Neural progenitor cell (in vitro differentiated cells): ENCODE results near the gene CXCL6. TPM values are rescaled to one million over a fixed set of nuclear protein-coding genes. Genes with fewer than 3 reads are reported as not detected.

Experiments used
- DNase-seq: peaks from one replicate; pipeline ENCODE4 v3.0.0-alpha.2; 2016; ENCODE audit warnings: low spot score
- H2AFZ ChIP-seq: fragments of 200-600 bp; sonication (generic); replicated peaks from 2 replicates; pipeline ENCODE4 v1.6.1; 2016; ENCODE audit warnings: antibody characterized with exemption
- H3F3A ChIP-seq: fragments of 200-600 bp; sonication (generic); 2 replicates; pipeline ENCODE4 v1.6.1; 2016; ENCODE audit warnings: antibody characterized with exemption, low read depth
- H3K27ac ChIP-seq: fragments of 200-600 bp; sonication (generic); 2 replicates; pipeline ENCODE4 v1.5.1; 2016; ENCODE audit warnings: mild to moderate bottlenecking
- H3K27me3 ChIP-seq: fragments of 200-600 bp; sonication (generic); 2 replicates; pipeline ENCODE4 v1.6.1; 2016; ENCODE audit warnings: mild to moderate bottlenecking, moderate library complexity
- H3K36me3 ChIP-seq: fragments of 200-600 bp; sonication (generic); 2 replicates; pipeline ENCODE4 v1.5.1; 2016
- H3K4me1 ChIP-seq: fragments of 200-600 bp; sonication (generic); 2 replicates; pipeline ENCODE4 v1.6.1; 2016; ENCODE audit warnings: mixed run types
- H3K4me2 ChIP-seq: fragments of 200-600 bp; sonication (generic); 2 replicates; pipeline ENCODE4 v1.6.1; 2016
- H3K4me3 ChIP-seq: fragments of 200-600 bp; sonication (generic); 2 replicates; pipeline ENCODE4 v1.5.1; 2016
- H3K79me2 ChIP-seq: fragments of 200-600 bp; sonication (generic); 2 replicates; pipeline ENCODE4 v1.6.1; 2016; ENCODE audit warnings: low read depth
- H3K9ac ChIP-seq: fragments of 200-600 bp; sonication (generic); 2 replicates; pipeline ENCODE4 v1.6.1; 2016
- H3K9me3 ChIP-seq: fragments of 200-600 bp; sonication (generic); 2 replicates; pipeline ENCODE4 v1.5.1; 2016; ENCODE audit warnings: low read depth
- H4K20me1 ChIP-seq: fragments of 200-600 bp; sonication (generic); 2 replicates; pipeline ENCODE4 v1.6.1; 2016; ENCODE audit warnings: low read depth
- H3K27ac Mint-ChIP-seq: 3 replicates; pipeline ENCODE4 v1.8.0; 2021; ENCODE audit warnings: mixed read lengths
- H3K27me3 Mint-ChIP-seq: 2 replicates; pipeline ENCODE4 v1.8.0; 2022; ENCODE audit warnings: low read depth, mild to moderate bottlenecking, inconsistent platforms, moderate library complexity, mixed read lengths; ENCODE audit not compliant: insufficient read depth
- H3K36me3 Mint-ChIP-seq: 3 replicates; pipeline ENCODE4 v1.8.0; 2021; ENCODE audit warnings: mixed read lengths
- H3K4me1 Mint-ChIP-seq: 3 replicates; pipeline ENCODE4 v1.8.0; 2021; ENCODE audit warnings: mixed read lengths
- H3K4me3 Mint-ChIP-seq: 3 replicates; pipeline ENCODE4 v1.8.0; 2021; ENCODE audit warnings: mild to moderate bottlenecking, moderate library complexity, mixed read lengths
- H3K9me3 Mint-ChIP-seq: 3 replicates; pipeline ENCODE4 v1.8.0; 2020; ENCODE audit warnings: mixed read lengths
- EZH2 ChIP-seq: fragments of 200-600 bp; sonication (generic); IDR thresholded peaks from 2 replicates; pipeline ENCODE4 v1.6.1; 2017; ENCODE audit warnings: antibody characterized with exemption, mild to moderate bottlenecking, moderate library complexity
- EZH2phosphoT487 ChIP-seq: fragments of 200-600 bp; sonication (generic); IDR thresholded peaks from 2 replicates; pipeline ENCODE4 v1.6.1; 2017; ENCODE audit warnings: antibody characterized with exemption
- total RNA-seq: library from RNA; depleted of rRNA; stranded (reverse); fragments of >200 nt; gene quantifications from 2 replicates; pipeline ENCODE4 v1.2.3, GENCODE V29; 2015; ENCODE audit warnings: low replicate concordance
- TF ChIP-seq, protein P1 (sequence below): fragments of 200-600 bp; sonication (generic); IDR thresholded peaks from 2 replicates; pipeline ENCODE4 v1.5.1; 2017; ENCODE audit warnings: antibody characterized with exemption, mild to moderate bottlenecking

Gene CXCL6
- total RNA-seq, 1 donor from 2014 or later: 0.71 TPM

DNA sequence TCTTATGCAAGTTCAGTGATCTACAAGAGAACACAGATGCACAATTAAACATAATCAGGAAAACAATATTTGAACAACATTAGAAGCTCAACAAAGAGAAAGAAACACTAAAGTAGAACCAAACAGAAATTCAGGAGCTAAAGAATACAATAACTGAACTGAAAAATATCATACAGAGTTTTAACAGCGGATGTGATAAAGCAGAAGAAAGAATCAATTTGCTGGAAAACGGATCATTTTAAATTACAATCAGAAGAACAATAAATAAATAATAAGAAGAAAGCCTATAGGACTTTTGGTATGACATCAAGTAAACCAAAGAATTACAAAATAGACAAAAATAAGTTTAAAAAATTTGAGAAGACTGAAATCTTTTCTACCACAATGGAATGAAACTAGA lies 36.3 kb upstream of the CXCL6 start:
- no peaks in the 10 kb centered on the region for H3K4me1 Mint-ChIP-seq

DNA sequence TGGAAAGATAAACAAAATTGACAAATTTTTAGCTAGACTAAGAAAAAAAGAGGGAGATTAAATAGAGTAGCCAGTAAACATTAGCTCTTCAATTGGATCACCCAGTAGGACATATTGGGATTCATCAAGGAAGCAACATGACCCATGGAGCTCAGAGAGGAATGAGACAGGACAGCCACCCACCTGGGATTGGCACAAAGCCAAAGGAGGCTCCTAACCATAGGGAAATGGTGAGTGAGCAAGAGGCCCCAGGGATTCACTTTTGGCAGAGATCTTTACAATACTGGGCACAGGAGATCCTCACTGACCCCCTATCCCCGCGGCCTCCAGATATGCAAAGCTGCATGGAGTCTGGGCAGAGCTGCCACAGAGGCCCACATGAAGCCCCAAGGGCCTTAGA lies 34.8 kb upstream of the CXCL6 start:
- H3K9ac ChIP-seq: no peak overlapping the region
- no peak overlapping the region for H3K4me2 ChIP-seq
- H3K36me3 ChIP-seq: no peaks in the 10 kb centered on the region
- no peak for DNase-seq
- no peaks in the 10 kb centered on the region for H3K4me1 ChIP-seq
- no peaks in the 10 kb centered on the region for H4K20me1 ChIP-seq
- no peak overlapping the region for H2AFZ ChIP-seq
- H3K27ac ChIP-seq: no peak overlapping the region
- no peaks in the 10 kb centered on the region for H3K27me3 ChIP-seq
- no peaks in the 10 kb centered on the region for H3F3A ChIP-seq
- no peaks in the 10 kb centered on the region for H3K4me1 Mint-ChIP-seq
- no peak overlapping the region for H3K4me3 Mint-ChIP-seq
- TF ChIP-seq EZH2phosphoT487 (no peak), EZH2 (no peak)
- TF ChIP-seq, protein P1, sequence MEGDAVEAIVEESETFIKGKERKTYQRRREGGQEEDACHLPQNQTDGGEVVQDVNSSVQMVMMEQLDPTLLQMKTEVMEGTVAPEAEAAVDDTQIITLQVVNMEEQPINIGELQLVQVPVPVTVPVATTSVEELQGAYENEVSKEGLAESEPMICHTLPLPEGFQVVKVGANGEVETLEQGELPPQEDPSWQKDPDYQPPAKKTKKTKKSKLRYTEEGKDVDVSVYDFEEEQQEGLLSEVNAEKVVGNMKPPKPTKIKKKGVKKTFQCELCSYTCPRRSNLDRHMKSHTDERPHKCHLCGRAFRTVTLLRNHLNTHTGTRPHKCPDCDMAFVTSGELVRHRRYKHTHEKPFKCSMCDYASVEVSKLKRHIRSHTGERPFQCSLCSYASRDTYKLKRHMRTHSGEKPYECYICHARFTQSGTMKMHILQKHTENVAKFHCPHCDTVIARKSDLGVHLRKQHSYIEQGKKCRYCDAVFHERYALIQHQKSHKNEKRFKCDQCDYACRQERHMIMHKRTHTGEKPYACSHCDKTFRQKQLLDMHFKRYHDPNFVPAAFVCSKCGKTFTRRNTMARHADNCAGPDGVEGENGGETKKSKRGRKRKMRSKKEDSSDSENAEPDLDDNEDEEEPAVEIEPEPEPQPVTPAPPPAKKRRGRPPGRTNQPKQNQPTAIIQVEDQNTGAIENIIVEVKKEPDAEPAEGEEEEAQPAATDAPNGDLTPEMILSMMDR: no peak
- no peak overlapping the region for H3K27ac Mint-ChIP-seq
- H3K79me2 ChIP-seq: no peaks in the 10 kb centered on the region
- H3K4me3 ChIP-seq: no peak overlapping the region
- H3K9me3 Mint-ChIP-seq: peaks cover 4% of the 10 kb centered on the region
- no peaks in the 10 kb centered on the region for H3K9me3 ChIP-seq
- peaks cover 2% of the 10 kb centered on the region for H3K27me3 Mint-ChIP-seq
- H3K36me3 Mint-ChIP-seq: no peaks in the 10 kb centered on the region

More for the DNA sequence above, 36.3 kb upstream of the CXCL6 start:
- Histone ChIP-seq H4K20me1 (no peaks in the 10 kb centered on the region), H3K4me2 (no peak overlapping the region), H3K4me3 (no peak overlapping the region), H3F3A (no peaks in the 10 kb centered on the region), H3K9me3 (no peaks in the 10 kb centered on the region), H3K27ac (no peak overlapping the region), H3K27me3 (no peaks in the 10 kb centered on the region), H3K4me1 (no peaks in the 10 kb centered on the region), H3K9ac (no peak overlapping the region), H3K79me2 (no peaks in the 10 kb centered on the region), H3K36me3 (no peaks in the 10 kb centered on the region), H2AFZ (no peak overlapping the region)
- Mint-ChIP-seq H3K36me3 (no peaks in the 10 kb centered on the region), H3K9me3 (peaks cover 12% of the 10 kb centered on the region), H3K4me3 (no peak overlapping the region), H3K27me3 (peaks cover 2% of the 10 kb centered on the region), H3K27ac (no peak overlapping the region)
- TF ChIP-seq, protein P1: no peak
- TF ChIP-seq EZH2 (no peak), EZH2phosphoT487 (no peak)
- DNase-seq: no peak

DNA sequence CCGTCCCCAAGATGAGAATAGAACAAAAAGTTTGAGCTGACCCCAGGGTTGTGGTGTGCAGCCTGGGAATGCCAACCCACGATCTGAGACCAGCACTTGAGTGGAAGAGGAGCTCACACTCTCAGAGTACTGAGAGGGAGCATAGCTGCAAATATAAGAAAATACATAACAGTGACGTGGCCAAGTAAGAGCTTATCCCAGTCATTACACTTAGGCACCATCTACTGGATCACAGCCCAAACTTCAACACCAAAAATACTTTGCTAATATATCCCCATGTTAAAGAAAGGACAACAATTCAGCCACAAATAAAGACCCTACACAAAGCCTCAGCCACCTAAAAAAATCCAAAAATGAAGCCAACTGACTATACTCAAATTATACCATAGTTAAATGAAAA lies 33.3 kb upstream of the CXCL6 start:
- H4K20me1 ChIP-seq: no peaks in the 10 kb centered on the region
- H3K36me3 ChIP-seq: no peaks in the 10 kb centered on the region
- Mint-ChIP-seq H3K27me3 (no peaks in the 10 kb centered on the region), H3K9me3 (peaks cover 4% of the 10 kb centered on the region), H3K4me3 (no peak overlapping the region), H3K36me3 (no peaks in the 10 kb centered on the region), H3K4me1 (no peaks in the 10 kb centered on the region), H3K27ac (no peak overlapping the region)
- H3K27ac ChIP-seq: no peak overlapping the region
- DNase-seq: no peak
- no peaks in the 10 kb centered on the region for H3K9me3 ChIP-seq
- no peaks in the 10 kb centered on the region for H3K27me3 ChIP-seq
- TF ChIP-seq, protein P1: no peak
- TF ChIP-seq EZH2phosphoT487 (no peak), EZH2 (no peak)
- no peak overlapping the region for H3K4me3 ChIP-seq
- no peak overlapping the region for H3K4me2 ChIP-seq
- no peaks in the 10 kb centered on the region for H3K4me1 ChIP-seq
- no peak overlapping the region for H2AFZ ChIP-seq
- no peaks in the 10 kb centered on the region for H3K79me2 ChIP-seq
- H3K9ac ChIP-seq: no peak overlapping the region
- no peaks in the 10 kb centered on the region for H3F3A ChIP-seq

DNA sequence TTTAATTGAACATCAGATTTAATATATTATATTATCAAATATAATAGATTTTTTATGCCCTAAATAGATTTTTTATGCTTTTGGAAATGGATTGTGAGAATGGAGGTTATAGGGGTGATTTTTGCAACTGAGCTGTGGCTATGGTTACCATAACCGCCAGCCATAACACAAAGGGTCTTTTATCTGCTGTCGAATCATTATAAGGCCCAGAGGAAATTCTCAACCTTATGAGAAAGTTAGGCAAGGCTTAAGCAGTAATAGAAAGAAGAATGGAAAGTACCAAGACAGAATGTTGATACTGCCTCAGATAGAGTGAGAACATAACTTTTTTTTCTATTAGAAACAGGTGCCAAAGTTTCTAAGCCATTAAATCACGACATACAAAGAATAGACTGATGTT lies 26.3 kb upstream of the CXCL6 start:
- H3F3A ChIP-seq: no peaks in the 10 kb centered on the region
- H3K36me3 ChIP-seq: no peaks in the 10 kb centered on the region
- H3K4me1 Mint-ChIP-seq: no peaks in the 10 kb centered on the region
- H3K4me3 Mint-ChIP-seq: no peak overlapping the region
- TF ChIP-seq, protein P1: no peak
- TF ChIP-seq EZH2: no peak
- TF ChIP-seq EZH2phosphoT487: no peak
- no peaks in the 10 kb centered on the region for H3K36me3 Mint-ChIP-seq
- H4K20me1 ChIP-seq: no peaks in the 10 kb centered on the region
- no peaks in the 10 kb centered on the region for H3K9me3 Mint-ChIP-seq
- H2AFZ ChIP-seq: no peak overlapping the region
- no peak overlapping the region for H3K4me3 ChIP-seq
- peaks cover 3% of the 10 kb centered on the region for H3K27me3 Mint-ChIP-seq
- no peaks in the 10 kb centered on the region for H3K27me3 ChIP-seq
- no peak overlapping the region for H3K27ac Mint-ChIP-seq
- H3K27ac ChIP-seq: no peak overlapping the region
- DNase-seq: no peak
- no peaks in the 10 kb centered on the region for H3K79me2 ChIP-seq
- H3K4me2 ChIP-seq: no peak overlapping the region
- H3K4me1 ChIP-seq: no peaks in the 10 kb centered on the region
- no peaks in the 10 kb centered on the region for H3K9me3 ChIP-seq
- H3K9ac ChIP-seq: no peak overlapping the region
